Measurements from ENCODE around the gene RAB11FIP5.

DNA sequence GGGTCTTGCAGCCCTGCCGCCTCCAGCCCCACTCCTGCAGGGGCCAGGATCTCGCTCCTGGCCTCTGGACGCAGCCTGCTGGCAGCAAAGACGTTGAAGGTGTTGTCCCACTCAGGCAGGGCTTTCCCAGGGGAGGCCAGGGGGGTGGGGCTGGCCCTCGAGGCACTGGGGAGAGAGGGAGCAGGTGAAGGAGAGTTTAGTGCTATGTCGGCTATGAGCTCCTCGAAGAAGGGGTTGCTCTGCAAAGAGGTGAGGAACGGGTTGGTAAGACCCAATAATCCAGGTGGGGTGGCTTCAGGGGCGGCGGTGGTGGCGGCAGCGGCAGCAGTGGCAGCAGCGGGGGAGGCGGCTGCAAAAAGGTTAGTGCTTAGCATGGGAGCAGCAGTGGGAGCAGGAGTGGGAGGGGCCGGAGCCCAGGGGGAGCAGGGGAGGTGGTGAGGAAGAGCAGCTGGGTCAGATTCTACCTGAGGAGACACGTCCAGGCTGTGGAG, 31.5 kb downstream of the RAB11FIP5 start:
- TF ChIP-seq POLR2AphosphoS5 (IDR thresholded peaks at IDR 0.05; ENCODE audit: low read depth, low read length) = no peak
- TF ChIP-seq, protein P1, sequence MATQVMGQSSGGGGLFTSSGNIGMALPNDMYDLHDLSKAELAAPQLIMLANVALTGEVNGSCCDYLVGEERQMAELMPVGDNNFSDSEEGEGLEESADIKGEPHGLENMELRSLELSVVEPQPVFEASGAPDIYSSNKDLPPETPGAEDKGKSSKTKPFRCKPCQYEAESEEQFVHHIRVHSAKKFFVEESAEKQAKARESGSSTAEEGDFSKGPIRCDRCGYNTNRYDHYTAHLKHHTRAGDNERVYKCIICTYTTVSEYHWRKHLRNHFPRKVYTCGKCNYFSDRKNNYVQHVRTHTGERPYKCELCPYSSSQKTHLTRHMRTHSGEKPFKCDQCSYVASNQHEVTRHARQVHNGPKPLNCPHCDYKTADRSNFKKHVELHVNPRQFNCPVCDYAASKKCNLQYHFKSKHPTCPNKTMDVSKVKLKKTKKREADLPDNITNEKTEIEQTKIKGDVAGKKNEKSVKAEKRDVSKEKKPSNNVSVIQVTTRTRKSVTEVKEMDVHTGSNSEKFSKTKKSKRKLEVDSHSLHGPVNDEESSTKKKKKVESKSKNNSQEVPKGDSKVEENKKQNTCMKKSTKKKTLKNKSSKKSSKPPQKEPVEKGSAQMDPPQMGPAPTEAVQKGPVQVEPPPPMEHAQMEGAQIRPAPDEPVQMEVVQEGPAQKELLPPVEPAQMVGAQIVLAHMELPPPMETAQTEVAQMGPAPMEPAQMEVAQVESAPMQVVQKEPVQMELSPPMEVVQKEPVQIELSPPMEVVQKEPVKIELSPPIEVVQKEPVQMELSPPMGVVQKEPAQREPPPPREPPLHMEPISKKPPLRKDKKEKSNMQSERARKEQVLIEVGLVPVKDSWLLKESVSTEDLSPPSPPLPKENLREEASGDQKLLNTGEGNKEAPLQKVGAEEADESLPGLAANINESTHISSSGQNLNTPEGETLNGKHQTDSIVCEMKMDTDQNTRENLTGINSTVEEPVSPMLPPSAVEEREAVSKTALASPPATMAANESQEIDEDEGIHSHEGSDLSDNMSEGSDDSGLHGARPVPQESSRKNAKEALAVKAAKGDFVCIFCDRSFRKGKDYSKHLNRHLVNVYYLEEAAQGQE (IDR thresholded peaks at IDR 0.05; ENCODE audit: insufficient read depth in 1 of 2, low read depth in 2 of 2, low read length in 2 of 2) = no peak
